Measurements from ENCODE around the gene TMEM72.

Gene TMEM72

DNA sequence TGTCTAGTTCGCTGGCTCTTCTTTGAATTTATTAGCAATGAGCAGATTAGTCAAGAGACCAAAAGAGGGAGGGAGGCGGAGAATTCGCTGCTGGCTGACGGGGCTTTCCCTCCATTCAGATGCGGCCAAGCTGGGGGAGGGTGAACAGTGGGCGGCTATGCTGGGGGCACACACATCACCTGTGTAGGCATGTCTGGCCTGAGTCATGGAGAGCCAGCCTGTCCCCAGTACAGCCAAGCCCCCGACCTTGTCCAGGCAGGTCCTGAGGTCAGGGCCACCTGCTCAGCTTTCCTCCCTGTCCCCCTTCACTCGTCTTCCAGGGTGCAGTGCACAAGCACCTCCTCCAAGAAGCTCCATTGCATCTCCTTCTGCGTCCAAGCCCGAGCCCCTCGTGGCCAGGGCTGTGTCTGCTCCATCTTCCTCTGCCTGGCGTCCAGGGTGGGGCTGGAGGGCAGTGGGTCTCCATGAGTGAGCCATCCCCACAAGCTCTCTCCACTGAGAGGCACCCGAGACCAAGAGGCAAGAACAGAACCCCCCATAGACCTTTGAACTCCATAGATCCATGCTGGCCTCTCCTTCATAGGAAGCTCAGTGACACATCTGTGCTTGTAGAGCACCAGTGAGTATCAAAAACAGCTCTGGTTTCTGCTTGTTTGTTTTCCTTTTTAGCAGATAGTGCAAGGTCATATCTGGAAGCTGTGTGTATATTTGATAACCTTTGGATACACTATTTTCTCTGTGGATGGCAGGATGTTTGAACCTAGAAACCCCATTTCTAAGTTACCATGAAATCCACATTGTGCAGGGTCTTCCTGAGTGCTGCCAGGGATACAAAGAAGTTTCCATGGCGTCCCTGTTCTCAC, 69.4 kb downstream of the TMEM72 start:
- DNase-seq (ENCODE audit: low spot score), result no peak

GRCh38 chr10:44981172-44982113, 70.3 kb downstream of the TMEM72 start:
- DNase-seq (ENCODE audit: low spot score), result no peak

GRCh38 chr10:44982114-44982460, 71.0 kb downstream of the TMEM72 start:
- DNase-seq (ENCODE audit: low spot score), result no peak

- DNase-seq (ENCODE audit: low spot score), result no peak
Measured at GRCh38 chr10:44982496-44982895, 71.4 kb downstream of the TMEM72 start.

- DNase-seq (ENCODE audit: low spot score), result no peak
Measured at GRCh38 chr10:44983066-44983894, 72.1 kb downstream of the TMEM72 start.

GRCh38 chr10:44983895-44984278, 72.8 kb downstream of the TMEM72 start:
- DNase-seq (ENCODE audit: low spot score), result no peak

DNA sequence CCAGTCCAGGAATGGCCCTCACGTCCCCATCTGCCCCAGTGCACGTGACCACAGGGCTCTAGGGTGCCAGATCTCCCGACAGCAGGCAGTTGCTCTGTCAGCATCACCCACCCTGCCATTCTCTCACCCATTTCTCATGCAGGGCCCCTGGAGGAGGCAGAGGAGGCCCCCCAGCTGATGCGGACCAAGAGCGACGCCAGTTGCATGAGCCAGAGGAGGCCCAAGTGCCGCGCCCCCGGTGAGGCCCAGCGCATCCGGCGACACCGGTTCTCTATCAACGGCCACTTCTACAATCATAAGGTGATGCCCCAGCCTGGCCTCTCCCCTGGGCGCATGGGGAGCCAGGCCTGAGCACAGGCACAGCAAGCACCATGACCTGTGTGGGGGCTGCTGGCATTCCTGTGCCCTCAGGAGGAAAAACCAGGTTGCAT, 73.5 kb downstream of the TMEM72 start:
- no peak for DNase-seq (ENCODE audit: low spot score)

DNA sequence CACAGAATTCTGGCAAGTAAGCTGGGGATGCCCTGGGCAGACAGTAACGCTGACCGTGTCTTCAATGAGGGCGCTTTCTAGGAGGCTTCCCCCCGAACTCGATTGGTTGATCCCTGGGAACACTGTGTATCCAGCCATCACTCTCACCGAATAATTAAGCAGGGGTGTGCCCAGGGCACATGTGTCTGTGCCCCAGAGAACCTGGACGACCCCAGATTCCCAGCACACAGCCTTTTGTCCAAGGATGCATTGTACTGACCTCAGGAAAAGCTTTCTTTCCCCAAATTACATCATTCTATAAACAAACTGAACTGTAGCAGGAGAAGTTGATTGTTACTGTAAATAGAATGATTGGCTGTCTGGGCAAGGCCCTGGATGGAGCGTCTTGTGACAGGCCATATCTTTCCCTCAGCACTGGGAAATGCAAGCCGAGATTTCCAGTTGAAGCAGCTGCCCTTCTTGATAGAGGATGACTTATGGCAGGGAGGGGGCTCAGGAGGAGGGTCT, 74.1 kb downstream of the TMEM72 start:
- DNase-seq (ENCODE audit: low spot score), result no peak

DNA sequence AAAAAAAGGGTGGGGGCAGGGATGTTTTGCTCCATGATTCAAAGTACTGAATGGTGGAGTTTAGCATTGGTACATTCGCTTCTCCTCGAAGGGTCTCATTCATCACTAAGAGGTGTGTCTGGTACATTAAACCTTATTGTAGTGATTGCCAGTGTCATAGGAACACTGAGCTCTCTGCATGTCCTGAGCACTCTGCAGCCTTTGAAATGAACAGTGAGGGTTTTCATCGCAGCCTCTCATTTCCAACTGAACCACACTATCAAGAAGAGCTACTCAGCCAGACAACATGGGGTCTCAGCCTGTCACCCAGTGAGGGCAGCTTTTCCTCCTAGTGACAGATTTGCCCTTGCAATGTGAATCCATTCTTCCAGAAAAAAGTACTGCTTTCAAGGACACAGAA, 75.0 kb downstream of the TMEM72 start:
- no peak for DNase-seq (ENCODE audit: low spot score)
